DMS153 (cell line): ENCODE results near the gene ADH7.
"Not testable (repeated sequence)": the region's sequence is repeated elsewhere in the genome, so short reads cannot be mapped to it uniquely, and the experiment has no call there.

Experiments
- DNase-seq: peaks from one replicate; lab custom pipeline; 2025; lab: John Stamatoyannopoulos, UW

ADH7 gene

GRCh38 chr4:99379571-99379970, 55.6 kb downstream of the ADH7 start:
- no peak for DNase-seq

DNA sequence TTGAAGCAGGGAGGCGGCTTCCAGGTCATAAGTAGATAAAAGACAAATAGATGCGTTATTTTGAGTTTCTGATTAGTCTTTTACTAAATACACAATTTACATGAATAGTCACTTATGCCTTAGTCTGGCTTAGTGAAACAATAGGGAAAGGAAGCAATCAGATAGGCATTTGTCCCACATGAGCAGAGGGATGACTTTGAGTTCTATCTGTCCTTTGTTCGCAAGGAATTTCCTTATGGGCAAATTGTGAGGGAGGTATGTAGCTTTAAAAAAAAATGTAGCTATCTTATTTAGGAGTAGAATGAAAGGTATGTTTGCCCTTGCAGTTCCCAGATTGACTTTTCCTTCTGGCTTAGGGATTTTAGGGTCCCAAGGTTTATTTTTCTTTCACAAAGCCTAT, 56.3 kb downstream of the ADH7 start:
- DNase-seq: no peak

DNA sequence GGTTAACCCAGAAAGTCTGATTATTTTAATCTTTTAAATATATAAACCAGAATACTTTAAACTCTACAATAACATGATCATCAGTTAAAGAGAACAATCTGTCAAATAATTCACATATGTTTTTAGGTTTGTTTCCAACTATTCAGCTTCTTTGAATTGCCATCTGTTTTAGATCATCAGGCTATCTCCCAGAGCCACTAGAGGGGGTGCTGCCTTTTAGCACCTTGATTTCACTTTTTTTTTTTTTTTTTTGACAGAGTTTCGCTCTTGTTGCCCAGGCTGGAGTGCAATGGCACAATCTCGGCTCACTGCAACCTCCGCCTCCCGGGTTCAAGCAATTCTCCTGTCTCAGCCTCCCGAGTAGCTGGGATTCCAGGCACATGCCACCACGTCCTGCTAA, 57.8 kb downstream of the ADH7 start:
- not testable (repeated sequence) for DNase-seq

DNA sequence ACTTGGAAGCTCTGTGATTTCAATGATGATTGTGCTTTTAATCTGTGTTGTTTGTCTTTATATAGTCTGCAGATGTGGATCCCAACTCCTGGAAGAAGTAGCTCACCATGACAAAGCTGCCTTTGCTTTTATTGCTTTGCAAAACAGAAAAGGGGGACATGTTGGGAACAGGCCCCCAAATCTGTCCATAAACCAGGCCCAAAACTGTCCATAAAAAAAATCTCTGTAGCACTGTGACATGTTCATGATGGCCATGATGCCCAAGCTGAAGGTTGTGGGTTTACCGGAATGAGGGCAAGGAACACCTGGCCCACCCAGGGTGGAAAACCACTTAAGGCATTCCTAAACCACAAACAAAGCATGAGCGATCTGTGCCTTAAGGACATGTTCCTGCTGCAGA, 62.7 kb downstream of the ADH7 start:
- DNase-seq: not testable (repeated sequence)

GRCh38 chr4:99367817-99368216, 67.3 kb downstream of the ADH7 start:
- DNase-seq: not testable (repeated sequence)

DNA sequence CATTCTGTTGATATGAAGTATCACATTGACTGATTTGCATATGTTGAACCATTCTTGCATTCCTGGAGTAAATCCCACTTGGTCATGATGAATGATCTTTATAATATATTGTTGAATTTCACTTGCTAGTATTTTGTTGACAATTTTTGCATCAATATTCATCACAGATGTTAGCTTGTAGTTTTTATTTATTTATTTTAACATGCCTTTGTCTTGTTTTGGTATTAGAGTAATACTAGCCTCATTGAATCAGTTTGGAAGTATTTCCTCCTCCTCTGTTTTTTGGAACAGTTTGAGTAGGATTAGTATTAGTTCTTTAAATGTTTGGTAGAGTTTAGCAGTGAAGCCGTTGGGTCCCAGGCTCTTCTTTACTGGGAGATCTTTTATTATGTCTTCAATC, 68.7 kb downstream of the ADH7 start:
- no peak for DNase-seq

GRCh38 chr4:99362768-99363167, 72.4 kb downstream of the ADH7 start:
- no peak for DNase-seq
